Caco-2 (cell line): Measurements from ENCODE around the gene GALNT11. TPM values are rescaled to one million over a fixed set of nuclear protein-coding genes. Genes with fewer than 3 reads are reported as not detected.
"Not testable (repeated sequence)": the region's sequence is repeated elsewhere in the genome, so short reads cannot be mapped to it uniquely, and the experiment has no call there.

ENCODE experiments used
- BruUV-seq: library from RNA; stranded (reverse); fragments of 400-500 nt; replicated peaks from 2 replicates; lab custom pipeline; 2021; lab: Mats Ljungman, UMichigan
- CTCF ChIA-PET: fragments of 300-600 bp; sonication (Branson Sonifier 250); formaldehyde crosslinking; loops from one replicate; lab custom pipeline; 2022; ENCODE audit warnings: antibody characterized with exemption; lab: Charles Lee
- POLR2A ChIA-PET: fragments of 300-600 bp; sonication (Branson Sonifier 250); formaldehyde crosslinking; loops from one replicate; lab custom pipeline; 2022; ENCODE audit warnings: antibody characterized with exemption; lab: Charles Lee
- DNase-seq, 2 experiments: peaks; one replicate each; pipeline versions ENCODE4 v3.0.0 to v3.0.0-alpha.2; 2020 to 2022
- H3K27me3 ChIP-seq: replicated peaks from 2 replicates; pipeline ENCODE4 v1.6.0; 2011; ENCODE audit warnings: low read length; ENCODE audit not compliant: control insufficient read depth, insufficient read depth
- H3K36me3 ChIP-seq: 2 replicates; pipeline ENCODE4 v1.5.1; 2011; ENCODE audit warnings: low read length; ENCODE audit not compliant: control insufficient read depth, insufficient read depth
- H3K4me1 ChIP-seq: fragments of 250-450 bp; sonication (Bioruptor Pico); 2 replicates; pipeline ENCODE4 v1.5.1; 2020; ENCODE audit warnings: mild to moderate bottlenecking
- H3K4me3 ChIP-seq: 2 replicates; pipeline ENCODE4 v1.5.1; 2011; ENCODE audit warnings: low read depth, mild to moderate bottlenecking, control low read depth, low read length
- H3K9me3 ChIP-seq: fragments of 250-450 bp; sonication (Bioruptor Pico); 2 replicates; pipeline ENCODE4 v1.5.1; 2020; ENCODE audit warnings: mild to moderate bottlenecking, moderate library complexity
- H3K27ac Mint-ChIP-seq: one replicate; pipeline ENCODE4 v1.8.0; 2022; ENCODE audit warnings: mixed read lengths; ENCODE audit not compliant: unreplicated experiment
- H3K27me3 Mint-ChIP-seq: one replicate; pipeline ENCODE4 v1.8.0; 2022; ENCODE audit warnings: mixed read lengths; ENCODE audit not compliant: insufficient read depth, unreplicated experiment
- H3K36me3 Mint-ChIP-seq: one replicate; pipeline ENCODE4 v1.8.0; 2022; ENCODE audit warnings: mild to moderate bottlenecking, mixed read lengths; ENCODE audit not compliant: insufficient read depth, unreplicated experiment
- H3K4me1 Mint-ChIP-seq: one replicate; pipeline ENCODE4 v1.8.0; 2022; ENCODE audit warnings: low read depth, mixed read lengths; ENCODE audit not compliant: unreplicated experiment
- H3K4me3 Mint-ChIP-seq: one replicate; pipeline ENCODE4 v1.8.0; 2022; ENCODE audit warnings: mild to moderate bottlenecking, moderate library complexity, mixed read lengths; ENCODE audit not compliant: unreplicated experiment
- H3K9me3 Mint-ChIP-seq: one replicate; pipeline ENCODE4 v1.8.0; 2022; ENCODE audit warnings: mixed read lengths; ENCODE audit not compliant: unreplicated experiment
- intact Hi-C: fragments of 100-400 bp; cut with micrococcal nuclease; formaldehyde crosslinking; loops from one replicate; pipeline ENCODE4 v1.10.0; 2022; ENCODE audit not compliant: unreplicated experiment
- total RNA-seq: library from RNA; stranded (reverse); gene quantifications from 2 replicates; pipeline ENCODE4 v1.2.3, GENCODE V29; 2022
- TF ChIP-seq, protein P1 (sequence below), 2 experiments: fragments of 200-600 bp in 1 of 2; IDR thresholded peaks; 1 replicate in 1 of 2; 2 replicates in 1 of 2; pipeline versions ENCODE4 v1.5.1 to v1.8.0; 2011 to 2022; ENCODE audit warnings: antibody characterized with exemption in 1 of 2, control low read depth in 1 of 2, inconsistent platforms in 1 of 2, low read depth in 1 of 2, low read length in 1 of 2, mild to moderate bottlenecking in 1 of 2, moderate library complexity in 1 of 2; ENCODE audit not compliant: insufficient read depth in 1 of 2, severe bottlenecking in 1 of 2, unreplicated experiment in 1 of 2

GALNT11 gene
- total RNA-seq, 1 experiment from 2014 or later: 34.9 TPM

DNA sequence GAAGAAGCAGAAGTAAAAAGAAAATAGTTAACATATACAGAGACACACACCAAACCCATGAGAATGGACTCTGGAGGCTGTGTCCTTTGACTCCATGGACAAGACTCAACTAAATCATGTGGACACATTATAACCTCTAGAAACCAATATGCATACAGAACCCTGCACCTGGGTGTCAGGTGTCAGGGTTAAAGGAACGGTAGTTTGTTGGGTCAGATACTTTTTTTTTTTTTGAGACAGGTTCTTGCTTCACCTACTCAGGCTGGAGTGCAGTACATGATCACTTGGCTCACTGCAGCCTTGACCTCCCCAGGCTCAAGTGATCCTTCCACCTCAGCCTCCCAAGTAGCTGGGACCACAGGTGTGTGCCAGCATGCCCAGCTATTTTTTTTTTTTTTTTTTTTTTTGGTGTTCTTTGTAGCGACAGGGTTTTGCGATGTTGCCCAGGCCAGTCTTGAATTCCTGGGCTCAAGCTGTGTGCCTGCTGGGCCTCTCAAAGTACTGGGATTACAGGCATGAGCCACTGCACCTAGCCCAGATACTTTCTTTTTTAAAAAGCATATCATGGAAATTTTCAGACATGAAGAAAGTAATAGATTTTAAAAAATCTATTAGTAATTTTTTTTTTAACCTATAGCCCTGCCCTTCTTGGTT lies 31.3 kb downstream of the GALNT11 start:
- Mint-ChIP-seq H3K27ac (no peak overlapping the region), H3K27me3 (no peaks in the 10 kb centered on the region), H3K36me3 (no peaks in the 10 kb centered on the region), H3K4me3 (no peak overlapping the region), H3K4me1 (peaks cover 18% of the 10 kb centered on the region), H3K9me3 (no peaks in the 10 kb centered on the region)
- Histone ChIP-seq H3K4me1 (peaks cover 25% of the 10 kb centered on the region), H3K27me3 (no peaks in the 10 kb centered on the region), H3K9me3 (no peaks in the 10 kb centered on the region; the same call in 1 of the 2 replicates), H3K4me3 (no peak overlapping the region), H3K36me3 (no peaks in the 10 kb centered on the region)
- no peak for DNase-seq
- TF ChIP-seq, protein P1, sequence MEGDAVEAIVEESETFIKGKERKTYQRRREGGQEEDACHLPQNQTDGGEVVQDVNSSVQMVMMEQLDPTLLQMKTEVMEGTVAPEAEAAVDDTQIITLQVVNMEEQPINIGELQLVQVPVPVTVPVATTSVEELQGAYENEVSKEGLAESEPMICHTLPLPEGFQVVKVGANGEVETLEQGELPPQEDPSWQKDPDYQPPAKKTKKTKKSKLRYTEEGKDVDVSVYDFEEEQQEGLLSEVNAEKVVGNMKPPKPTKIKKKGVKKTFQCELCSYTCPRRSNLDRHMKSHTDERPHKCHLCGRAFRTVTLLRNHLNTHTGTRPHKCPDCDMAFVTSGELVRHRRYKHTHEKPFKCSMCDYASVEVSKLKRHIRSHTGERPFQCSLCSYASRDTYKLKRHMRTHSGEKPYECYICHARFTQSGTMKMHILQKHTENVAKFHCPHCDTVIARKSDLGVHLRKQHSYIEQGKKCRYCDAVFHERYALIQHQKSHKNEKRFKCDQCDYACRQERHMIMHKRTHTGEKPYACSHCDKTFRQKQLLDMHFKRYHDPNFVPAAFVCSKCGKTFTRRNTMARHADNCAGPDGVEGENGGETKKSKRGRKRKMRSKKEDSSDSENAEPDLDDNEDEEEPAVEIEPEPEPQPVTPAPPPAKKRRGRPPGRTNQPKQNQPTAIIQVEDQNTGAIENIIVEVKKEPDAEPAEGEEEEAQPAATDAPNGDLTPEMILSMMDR (IDR thresholded peaks at IDR 0.05; ENCODE audit: insufficient read depth in 1 of 2, low read depth in 1 of 2, low read length in 1 of 2, severe bottlenecking in 1 of 2, unreplicated experiment in 1 of 2): no peak
- intact Hi-C loops: no loop called here
- CTCF ChIA-PET: no interaction called here
- BruUV-seq: no TSS peak
- POLR2A ChIA-PET: no interaction called here

- no peaks in the 10 kb centered on the region for H3K27me3 ChIP-seq
- Mint-ChIP-seq H3K36me3 (no peaks in the 10 kb centered on the region), H3K4me1 (peaks cover 6% of the 10 kb centered on the region), H3K4me3 (no peak overlapping the region), H3K9me3 (peaks cover 10% of the 10 kb centered on the region), H3K27ac (no peak overlapping the region), H3K27me3 (no peaks in the 10 kb centered on the region)
- BruUV-seq: no TSS peak
- no peak overlapping the region for H3K4me3 ChIP-seq
- CTCF ChIA-PET: interaction anchor here (1.2 kb wide), 1 partner anchor 34 kb away, joined by 3 read pairs; the partner anchor contains the start of gene GALNT11
- POLR2A ChIA-PET: no interaction called here
- H3K4me1 ChIP-seq: peaks cover 8% of the 10 kb centered on the region
- intact Hi-C loops: no loop called here
- DNase-seq: no peak
- H3K36me3 ChIP-seq: no peaks in the 10 kb centered on the region
- TF ChIP-seq, protein P1 (IDR thresholded peaks at IDR 0.05; ENCODE audit: insufficient read depth in 1 of 2, low read depth in 1 of 2, low read length in 1 of 2, severe bottlenecking in 1 of 2, unreplicated experiment in 1 of 2): no peak
- H3K9me3 ChIP-seq: no peaks in the 10 kb centered on the region; the same call in 1 of the 2 replicates
These were observed 33.8 kb downstream of the GALNT11 start for GRCh38 chr7:152059311-152059710.

GRCh38 chr7:152061086-152061485 lies 35.6 kb downstream of the GALNT11 start:
- H3K4me1 ChIP-seq, H3K9me3 ChIP-seq, CTCF ChIA-PET, DNase-seq, H3K27ac Mint-ChIP-seq, H3K27me3 ChIP-seq, H3K4me3 Mint-ChIP-seq, intact Hi-C loops, POLR2A ChIA-PET, H3K27me3 Mint-ChIP-seq, H3K36me3 ChIP-seq, H3K36me3 Mint-ChIP-seq, H3K4me1 Mint-ChIP-seq, H3K4me3 ChIP-seq, BruUV-seq: not testable (repeated sequence)
- peaks cover 19% of the 10 kb centered on the region for H3K9me3 Mint-ChIP-seq

DNA sequence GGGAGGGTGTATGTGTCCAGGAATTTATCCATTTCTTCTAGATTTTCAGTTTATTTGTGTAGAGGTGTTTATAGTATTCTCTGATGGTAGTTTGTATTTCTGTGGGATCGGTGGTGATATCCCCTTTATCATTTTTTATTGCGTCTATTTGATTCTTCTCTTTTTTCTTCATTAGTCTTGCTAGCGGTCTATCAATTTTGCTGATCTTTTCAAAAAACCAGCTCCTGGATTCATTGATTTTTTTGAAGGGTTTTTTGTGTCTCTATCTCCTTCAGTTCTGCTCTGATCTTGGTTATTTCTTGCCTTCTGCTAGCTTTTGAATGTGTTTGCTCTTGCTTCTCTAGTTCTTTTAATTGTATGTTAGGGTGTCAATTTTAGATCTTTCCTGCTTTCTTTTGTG lies 37.7 kb downstream of the GALNT11 start:
- H3K9me3 Mint-ChIP-seq: peaks cover 36% of the 10 kb centered on the region
- H3K27me3 Mint-ChIP-seq, intact Hi-C loops, H3K4me1 Mint-ChIP-seq, H3K36me3 ChIP-seq, BruUV-seq, CTCF ChIA-PET, H3K4me3 Mint-ChIP-seq, H3K36me3 Mint-ChIP-seq, DNase-seq, H3K4me1 ChIP-seq, H3K9me3 ChIP-seq, H3K4me3 ChIP-seq, H3K27ac Mint-ChIP-seq, POLR2A ChIA-PET, H3K27me3 ChIP-seq: not testable (repeated sequence)

DNA sequence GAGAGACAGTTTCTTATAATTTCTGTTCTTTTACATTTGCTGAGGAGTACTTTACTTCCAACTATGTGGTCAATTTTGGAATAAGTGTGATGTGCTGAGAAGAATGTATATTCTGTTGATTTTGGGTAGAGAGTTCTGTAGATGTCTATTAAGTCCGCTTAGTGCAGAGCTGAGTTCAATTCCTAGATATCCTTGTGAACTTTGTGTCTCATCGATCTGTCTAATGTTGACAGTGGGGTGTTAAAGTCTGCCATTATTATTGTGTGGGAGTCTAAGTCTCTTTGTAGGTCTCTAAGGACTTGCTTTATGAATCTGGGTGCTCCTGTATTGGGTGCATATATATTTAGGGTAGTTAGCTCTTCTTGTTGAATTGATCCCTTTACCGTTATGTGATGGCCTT lies 38.3 kb downstream of the GALNT11 start:
- intact Hi-C loops, H3K4me3 ChIP-seq, DNase-seq, H3K27me3 Mint-ChIP-seq, CTCF ChIA-PET, H3K4me1 Mint-ChIP-seq, H3K4me3 Mint-ChIP-seq, H3K27ac Mint-ChIP-seq, H3K36me3 ChIP-seq, H3K36me3 Mint-ChIP-seq, H3K4me1 ChIP-seq, BruUV-seq, H3K27me3 ChIP-seq, H3K9me3 ChIP-seq, POLR2A ChIA-PET: not testable (repeated sequence)
- peaks cover 36% of the 10 kb centered on the region for H3K9me3 Mint-ChIP-seq
